B cell (primary cell): Measurements from ENCODE around the gene RASD1. TPM values are rescaled to one million over a fixed set of nuclear protein-coding genes. Genes with fewer than 3 reads are reported as not detected.

Source experiments
- ATAC-seq: fragments of 200-7000 bp; cut with Tn5 transposase; one replicate; pipeline ENCODE4 v1.10.0; 2021; ENCODE audit warnings: low read depth, mild to moderate bottlenecking, moderate number of reproducible peaks, moderate library complexity
- CTCF ChIA-PET: fragments of 350-600 bp; sonication (Branson Sonifier 250); formaldehyde crosslinking; loops from one replicate; lab custom pipeline; 2021; ENCODE audit warnings: antibody characterized with exemption, inconsistent platforms; lab: Charles Lee
- POLR2A ChIA-PET: fragments of 350-600 bp; sonication (Branson Sonifier 250); formaldehyde crosslinking; loops from one replicate; lab custom pipeline; 2021; ENCODE audit warnings: antibody characterized with exemption; lab: Charles Lee
- DNase-seq: peaks from one replicate; pipeline ENCODE4 v3.0.0; 2013
- H2AFZ ChIP-seq: 2 replicates; pipeline ENCODE4 v1.6.1; 2012; ENCODE audit warnings: mild to moderate bottlenecking, low read depth, low read length; ENCODE audit not compliant: insufficient read depth, poor library complexity, severe bottlenecking
- H3K27ac ChIP-seq, 2 donors: 1 replicate in 1 of 2; 2 replicates in 1 of 2; pipeline ENCODE4 v1.5.1; 2012 to 2013; ENCODE audit warnings: low read length in 2 of 2, mild to moderate bottlenecking in 2 of 2, moderate library complexity in 1 of 2
- H3K27me3 ChIP-seq, 4 experiments: fragments of 200-600 bp in 1 of 4; sonication (generic) in 1 of 4; replicated peaks in 1 of 4; 1 replicate in 2 of 4; 2 replicates in 2 of 4; pipeline versions ENCODE4 v1.6.1 to v1.7.0; 2013 to 2016; ENCODE audit warnings: low read length in 3 of 4, mild to moderate bottlenecking in 2 of 4, mixed read lengths in 1 of 4, moderate library complexity in 1 of 4; ENCODE audit not compliant: insufficient read depth in 4 of 4, control insufficient read depth in 3 of 4; ENCODE audit errors: control extremely low read depth in 1 of 4
- H3K36me3 ChIP-seq, 2 experiments: replicated peaks in 1 of 2; 1 replicate in 1 of 2; 2 replicates in 1 of 2; pipeline versions ENCODE4 v1.6.1 to v1.7.1; 2013; ENCODE audit warnings: low read length in 1 of 2; ENCODE audit not compliant: insufficient read depth in 2 of 2, control insufficient read depth in 1 of 2; ENCODE audit errors: control extremely low read depth in 1 of 2, extremely low read depth in 1 of 2
- H3K4me1 ChIP-seq, 2 donors: fragments of 200-600 bp in 1 of 2; sonication (generic) in 1 of 2; 1 replicate in 1 of 2; 2 replicates in 1 of 2; pipeline versions ENCODE4 v1.5.1 to v1.6.1; 2013 to 2017; ENCODE audit warnings: low read length in 2 of 2; ENCODE audit not compliant: control insufficient read depth in 2 of 2, insufficient read depth in 2 of 2
- H3K4me2 ChIP-seq: replicated peaks from 2 replicates; pipeline ENCODE3; 2012; ENCODE audit warnings: mild to moderate bottlenecking, low read depth, low read length; ENCODE audit not compliant: poor library complexity, severe bottlenecking
- H3K4me3 ChIP-seq, 5 experiments: fragments of 200-600 bp in 1 of 5; sonication (generic) in 1 of 5; 1 replicate in 3 of 5; 2 replicates in 2 of 5; pipeline versions ENCODE4 v1.5.1 to v1.7.0; 2011 to 2016; ENCODE audit warnings: low read length in 4 of 5, mild to moderate bottlenecking in 4 of 5, low read depth in 2 of 5, control low read depth in 1 of 5, moderate library complexity in 1 of 5; ENCODE audit not compliant: insufficient read depth in 1 of 5; ENCODE audit errors: control extremely low read depth in 1 of 5, extremely low read depth in 1 of 5
- H3K79me2 ChIP-seq: fragments of 200-600 bp; sonication (generic); one replicate; pipeline ENCODE4 v1.6.0; 2016; ENCODE audit warnings: low read length; ENCODE audit not compliant: control insufficient read depth, insufficient read depth
- H3K9ac ChIP-seq: fragments of 200-600 bp; sonication (generic); 2 replicates; pipeline ENCODE4 v1.6.1; 2017; ENCODE audit warnings: mild to moderate bottlenecking, low read length, moderate library complexity
- H3K9me3 ChIP-seq, 3 donors: one replicate each; pipeline versions ENCODE4 v1.6.1 to v1.7.1; 2013; ENCODE audit warnings: low read length in 2 of 3; ENCODE audit not compliant: control insufficient read depth in 2 of 3, insufficient read depth in 1 of 3; ENCODE audit errors: control extremely low read depth in 1 of 3
- H4K20me1 ChIP-seq: 2 replicates; pipeline ENCODE4 v1.6.0; 2012; ENCODE audit warnings: mild to moderate bottlenecking, low read length; ENCODE audit not compliant: insufficient read depth, control insufficient read depth, poor library complexity, severe bottlenecking
- H3K27ac Mint-ChIP-seq: one replicate; pipeline ENCODE4 v1.8.0; 2021; ENCODE audit warnings: mixed read lengths
- H3K27me3 Mint-ChIP-seq: one replicate; pipeline ENCODE4 v1.8.0; 2021; ENCODE audit warnings: mixed read lengths
- H3K4me1 Mint-ChIP-seq: one replicate; pipeline ENCODE4 v1.8.0; 2021; ENCODE audit warnings: mixed read lengths
- H3K4me3 Mint-ChIP-seq: one replicate; pipeline ENCODE4 v1.8.0; 2021; ENCODE audit warnings: mixed read lengths
- H3K9me3 Mint-ChIP-seq: one replicate; pipeline ENCODE4 v1.8.0; 2022; ENCODE audit warnings: mixed read lengths; ENCODE audit not compliant: insufficient read depth
- CTCF ChIP-seq: fragments of 200-600 bp; IDR thresholded peaks from one replicate; pipeline ENCODE4 v1.8.0; 2022; ENCODE audit warnings: antibody characterized with exemption, mild to moderate bottlenecking
- EZH2 ChIP-seq: IDR thresholded peaks from 2 replicates; pipeline ENCODE4 v1.6.1; 2012; ENCODE audit warnings: borderline replicate concordance, low read depth, mild to moderate bottlenecking, moderate library complexity, low read length; ENCODE audit not compliant: insufficient read depth, poor library complexity, severe bottlenecking
- WGBS: methylation state at CpG from one replicate; pipeline ENCODE4 v1.1.5; 2013; ENCODE audit warnings: missing lambda C conversion rate; ENCODE audit not compliant: insufficient coverage; 5-methylcytosine and 5-hydroxymethylcytosine counted together
- intact Hi-C: fragments of 100-400 bp; cut with micrococcal nuclease; formaldehyde crosslinking; loops from one replicate; pipeline ENCODE4 v1.10.0; 2022
- polyA plus RNA-seq: library from polyadenylated mRNA; depleted of rRNA; stranded (reverse); fragments of >200 nt; gene quantifications from 2 replicates; pipeline ENCODE4 v1.2.3, GENCODE V29; 2012
- total RNA-seq, 2 donors: library from RNA; stranded (reverse); fragments of 120-200 nt in 1 of 2; gene quantifications; 1 replicate in 1 of 2; 2 replicates in 1 of 2; pipeline versions ENCODE4 v1.2.3 to v1.2.4, GENCODE V29; 2013 to 2022

The RASD1 gene
- total and polyA plus RNA-seq, 2 donors (not counting 1 experiment from before 2014, with no cell fraction given), result 0.95 to 3.2 TPM

GRCh38 chr17:17514361-17514992 lies 18.3 kb upstream of the RASD1 start:
- no peaks in the 10 kb centered on the region for H3K27me3 ChIP-seq
- H3K4me3 Mint-ChIP-seq, result no peak overlapping the region
- ChIA-PET CTCF (interaction anchor here (1.1 kb wide), 1 partner anchor 18 kb away, joined by 3 read pairs; no protein-coding TSS in a partner anchor), POLR2A (no interaction called here)
- no peak overlapping the region for H3K27ac Mint-ChIP-seq
- H3K27me3 Mint-ChIP-seq, result no peaks in the 10 kb centered on the region
- H3K4me3 ChIP-seq, result no peak overlapping the region
- H3K9me3 ChIP-seq, result no peaks in the 10 kb centered on the region
- H3K9me3 Mint-ChIP-seq, result no peaks in the 10 kb centered on the region
- DNase-seq (no peak), ATAC-seq (no peak)
- H3K4me2 ChIP-seq, result no peak overlapping the region
- intact Hi-C loops, result no loop called here
- H3K27ac ChIP-seq, result no peak overlapping the region
- H2AFZ ChIP-seq, result no peak overlapping the region
- TF ChIP-seq EZH2, result no peak
- no peak for TF ChIP-seq CTCF
- no peaks in the 10 kb centered on the region for H4K20me1 ChIP-seq
- WGBS, result 94% methylated on average over 11 of the region's 16 CpGs
- H3K36me3 ChIP-seq, result no peaks in the 10 kb centered on the region
- no peaks in the 10 kb centered on the region for H3K4me1 ChIP-seq
- no peak overlapping the region for H3K9ac ChIP-seq
- no peaks in the 10 kb centered on the region for H3K4me1 Mint-ChIP-seq
- H3K79me2 ChIP-seq, result no peaks in the 10 kb centered on the region

- Histone ChIP-seq H3K27ac (no peak overlapping the region), H3K4me2 (no peak overlapping the region), H4K20me1 (no peaks in the 10 kb centered on the region), H3K4me1 (no peaks in the 10 kb centered on the region), H3K27me3 (no peaks in the 10 kb centered on the region), H3K79me2 (no peaks in the 10 kb centered on the region), H3K4me3 (no peak overlapping the region), H3K9ac (no peak overlapping the region), H3K9me3 (no peaks in the 10 kb centered on the region), H2AFZ (no peak overlapping the region), H3K36me3 (no peaks in the 10 kb centered on the region)
- WGBS, result 97% methylated on average over 5 of the region's 7 CpGs
- no peaks in the 10 kb centered on the region for H3K9me3 Mint-ChIP-seq
- no peak for DNase-seq
- intact Hi-C loops, result no loop called here
- CTCF ChIA-PET, result interaction anchor here (1.1 kb wide), 1 partner anchor 17 kb away, joined by 3 read pairs; no protein-coding TSS in a partner anchor
- H3K4me1 Mint-ChIP-seq, result no peaks in the 10 kb centered on the region
- H3K27me3 Mint-ChIP-seq, result no peaks in the 10 kb centered on the region
- TF ChIP-seq CTCF, result no peak
- TF ChIP-seq EZH2, result no peak
- H3K4me3 Mint-ChIP-seq, result no peak overlapping the region
- ATAC-seq, result no peak
- no peak overlapping the region for H3K27ac Mint-ChIP-seq
- POLR2A ChIA-PET, result no interaction called here
Observed at GRCh38 chr17:17513626-17514025, 17.4 kb upstream of the RASD1 start.
